Measurements from ENCODE around the gene EFEMP2. TPM values are rescaled to one million over a fixed set of nuclear protein-coding genes. Genes with fewer than 3 reads are reported as not detected.

The EFEMP2 gene
- total and polyA plus RNA-seq, 2 donors (not counting 3 experiments of a cell fraction or from before 2014, with no cell fraction given) = 81.7 to 207 TPM

DNA sequence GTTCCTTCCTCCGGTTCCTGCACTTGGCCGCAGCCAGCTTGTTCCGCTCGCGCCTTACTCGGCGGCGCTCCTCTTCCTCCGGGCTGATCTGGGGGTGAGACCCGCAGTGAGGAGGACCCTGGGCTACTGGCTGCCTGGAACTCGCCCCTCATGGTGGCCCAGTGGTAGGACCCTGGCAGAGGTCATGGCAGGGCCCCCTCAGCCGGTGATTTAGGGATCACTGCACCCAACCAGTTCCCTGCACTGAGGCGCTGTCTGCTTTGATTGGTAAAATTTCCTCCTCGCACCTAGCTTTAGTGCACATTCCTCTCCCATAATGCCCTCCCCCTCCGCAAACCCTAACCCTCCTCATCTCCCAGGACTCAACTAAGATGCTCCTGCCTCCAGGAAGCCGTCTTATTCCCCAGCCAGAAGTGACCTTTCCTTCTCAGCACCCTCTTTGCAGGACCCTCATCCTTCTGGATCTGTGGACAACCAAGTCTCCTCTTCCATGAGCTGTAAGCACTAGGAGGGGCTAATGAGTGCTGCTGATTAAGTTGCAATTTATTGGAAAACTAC lies 21.5 kb upstream of the EFEMP2 start:
- peak; percentile 52 for DNase-seq (ENCODE audit: low read depth, low spot score)
- peak overlapping the region; percentile 99 for H3K27ac ChIP-seq (ENCODE audit: insufficient read depth, low read depth, low read length)
- peak; percentile 90 for FAIRE-seq
- no peaks in the 10 kb centered on the region for H3K27me3 ChIP-seq (ENCODE audit: control insufficient read depth in 2 of 2, insufficient read depth in 2 of 2, low read length in 2 of 2)
- BruUV-seq (replicated peaks) = TSS peak; percentile 7
- peak overlapping the region; percentile 68 for H3K4me2 ChIP-seq (ENCODE audit: insufficient read depth, low read length)
- intact Hi-C loops (cut with micrococcal nuclease) (no loop called here), dilution Hi-C loops (cut with MboI; ENCODE audit: extremely low pct_ligation_motif_present, low sequenced_read_pairs) (no loop called here)
- H3K9me3 ChIP-seq (replicated peaks; ENCODE audit: control insufficient read depth, insufficient read depth, low read length) = no peaks in the 10 kb centered on the region
- no peak overlapping the region for H2AFZ ChIP-seq (ENCODE audit: low read depth, low read length)
- peaks cover 5 to 8% of the 10 kb centered on the region in 2 experiments for H3K36me3 ChIP-seq (ENCODE audit: control insufficient read depth in 2 of 2, extremely low read depth in 1 of 2, insufficient read depth in 2 of 2, low read length in 2 of 2)
- POLR2A ChIA-PET = interaction anchor here (0.7 to 2.3 kb wide), 3 partner anchors 22 to 45 kb away, joined by 3 to 7 read pairs (median 5); no protein-coding TSS in a partner anchor
- H3K4me1 ChIP-seq (ENCODE audit: control insufficient read depth, extremely low read depth, insufficient read depth, low read length) = peaks cover 72% of the 10 kb centered on the region
- TF ChIP-seq FOS (IDR thresholded peaks at IDR 0.05; ENCODE audit: borderline replicate concordance, insufficient read depth, low read length) = peak; percentile 22
- peak; percentile 91 for TF ChIP-seq POLR2A (IDR thresholded peaks at IDR 0.05; ENCODE audit: low read depth, low read length)
- TF ChIP-seq POLR2AphosphoS5 (IDR thresholded peaks at IDR 0.05; ENCODE audit: insufficient read depth, low read depth, low read length) = peak; percentile 83
- no peak for TF ChIP-seq EZH2 (IDR thresholded peaks at IDR 0.05; ENCODE audit: borderline replicate concordance, low read depth, low read length, severe bottlenecking)
- H3K9me1 ChIP-seq (replicated peaks; ENCODE audit: control insufficient read depth, extremely low read depth, insufficient read depth, low read length) = no peaks in the 10 kb centered on the region
- peak overlapping the region; percentile 62 for H3K9ac ChIP-seq (replicated peaks; ENCODE audit: extremely low read depth, insufficient read depth, low read length)
- peaks cover 80% of the 10 kb centered on the region for H3K79me2 ChIP-seq (ENCODE audit: control insufficient read depth, insufficient read depth, low read length)
- CTCF ChIA-PET = interaction anchor here (1.0 to 3.1 kb wide), 6 partner anchors 9 to 128 kb away, joined by 3 to 21 read pairs (median 4); no protein-coding TSS in a partner anchor
- H3K4me3 ChIP-seq (replicated peaks in 1 of 3; ENCODE audit: insufficient read depth in 1 of 3, low read depth in 1 of 3, low read length in 3 of 3) = peak overlapping the region in 2 of 3 experiments; percentile 24 to 30
- no peaks in the 10 kb centered on the region for H4K20me1 ChIP-seq (replicated peaks; ENCODE audit: control insufficient read depth, extremely low read depth, insufficient read depth, low read length)

DNA sequence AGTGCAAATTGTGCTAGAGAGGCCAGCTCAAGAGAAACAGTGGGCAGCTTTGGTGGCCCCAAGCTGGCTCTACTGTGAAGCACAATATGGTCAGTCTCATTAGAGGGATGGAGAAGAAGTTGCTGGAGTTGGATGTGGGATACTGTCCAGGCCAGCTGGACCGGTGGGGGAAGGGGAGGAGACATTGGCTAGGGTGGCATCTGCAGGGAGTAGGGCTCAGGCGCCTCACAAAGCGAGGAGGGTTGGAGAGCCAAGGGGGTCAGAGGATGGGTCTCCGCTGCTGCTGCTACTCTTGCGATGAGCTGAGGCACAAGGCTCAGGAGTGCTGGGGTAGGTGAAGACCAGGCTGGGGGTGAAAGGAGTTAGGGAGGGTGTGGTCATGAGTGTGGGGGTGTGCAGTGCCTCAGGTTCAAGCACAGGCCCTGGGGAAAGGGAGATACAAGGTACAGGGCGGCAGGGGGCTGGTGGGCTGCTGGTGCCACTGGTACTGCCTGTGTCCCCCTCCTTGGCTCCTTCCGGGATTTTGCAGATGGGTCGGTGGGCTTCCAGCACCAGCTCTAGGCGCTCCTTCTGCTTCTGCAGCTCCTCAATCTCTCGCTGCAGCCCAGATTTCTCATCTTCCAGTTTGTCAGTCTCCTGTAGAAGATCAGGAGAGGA lies 20.2 kb upstream of the EFEMP2 start:
- no peak for TF ChIP-seq EZH2 (IDR thresholded peaks at IDR 0.05; ENCODE audit: borderline replicate concordance, low read depth, low read length, severe bottlenecking)
- no peak for TF ChIP-seq GATA2 (IDR thresholded peaks at IDR 0.05; ENCODE audit: insufficient read depth, insufficient read length, low read depth, low read length)
- TF ChIP-seq POLR2A (IDR thresholded peaks at IDR 0.05; ENCODE audit: low read depth, low read length) = peak; percentile 49
- no peak for TF ChIP-seq JUN (IDR thresholded peaks at IDR 0.05; ENCODE audit: borderline replicate concordance, insufficient read depth, insufficient read length, low read depth)
- TF ChIP-seq, protein P1, sequence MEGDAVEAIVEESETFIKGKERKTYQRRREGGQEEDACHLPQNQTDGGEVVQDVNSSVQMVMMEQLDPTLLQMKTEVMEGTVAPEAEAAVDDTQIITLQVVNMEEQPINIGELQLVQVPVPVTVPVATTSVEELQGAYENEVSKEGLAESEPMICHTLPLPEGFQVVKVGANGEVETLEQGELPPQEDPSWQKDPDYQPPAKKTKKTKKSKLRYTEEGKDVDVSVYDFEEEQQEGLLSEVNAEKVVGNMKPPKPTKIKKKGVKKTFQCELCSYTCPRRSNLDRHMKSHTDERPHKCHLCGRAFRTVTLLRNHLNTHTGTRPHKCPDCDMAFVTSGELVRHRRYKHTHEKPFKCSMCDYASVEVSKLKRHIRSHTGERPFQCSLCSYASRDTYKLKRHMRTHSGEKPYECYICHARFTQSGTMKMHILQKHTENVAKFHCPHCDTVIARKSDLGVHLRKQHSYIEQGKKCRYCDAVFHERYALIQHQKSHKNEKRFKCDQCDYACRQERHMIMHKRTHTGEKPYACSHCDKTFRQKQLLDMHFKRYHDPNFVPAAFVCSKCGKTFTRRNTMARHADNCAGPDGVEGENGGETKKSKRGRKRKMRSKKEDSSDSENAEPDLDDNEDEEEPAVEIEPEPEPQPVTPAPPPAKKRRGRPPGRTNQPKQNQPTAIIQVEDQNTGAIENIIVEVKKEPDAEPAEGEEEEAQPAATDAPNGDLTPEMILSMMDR (IDR thresholded peaks at IDR 0.05; ENCODE audit: extremely low read depth in 1 of 2, insufficient read depth in 1 of 2, low read depth in 1 of 2, low read length in 2 of 2) = no peak
- TF ChIP-seq POLR2AphosphoS5 (IDR thresholded peaks at IDR 0.05; ENCODE audit: insufficient read depth, low read depth, low read length) = peak; percentile 41
- TF ChIP-seq MYC (IDR thresholded peaks at IDR 0.05; ENCODE audit: low read depth, low read length) = no peak
- TF ChIP-seq FOS (IDR thresholded peaks at IDR 0.05; ENCODE audit: borderline replicate concordance, insufficient read depth, low read length) = no peak
- TF ChIP-seq, protein P2, sequence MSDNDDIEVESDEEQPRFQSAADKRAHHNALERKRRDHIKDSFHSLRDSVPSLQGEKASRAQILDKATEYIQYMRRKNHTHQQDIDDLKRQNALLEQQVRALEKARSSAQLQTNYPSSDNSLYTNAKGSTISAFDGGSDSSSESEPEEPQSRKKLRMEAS (IDR thresholded peaks at IDR 0.05; ENCODE audit: insufficient read depth, insufficient read length) = no peak
- BruUV-seq (replicated peaks) = no TSS peak
- Histone ChIP-seq H3K9me1 (replicated peaks; ENCODE audit: control insufficient read depth, extremely low read depth, insufficient read depth, low read length) (no peaks in the 10 kb centered on the region), H3K4me3 (replicated peaks in 1 of 3; ENCODE audit: insufficient read depth in 1 of 3, low read depth in 1 of 3, low read length in 3 of 3) (peak overlapping the region in 2 of 3 experiments; percentile 78 to 92), H3K9ac (replicated peaks; ENCODE audit: extremely low read depth, insufficient read depth, low read length) (peak overlapping the region; percentile 98), H3K4me2 (ENCODE audit: insufficient read depth, low read length) (peak overlapping the region; percentile 88), H3K27ac (ENCODE audit: insufficient read depth, low read depth, low read length) (peak overlapping the region; percentile 99), H3K27me3 (ENCODE audit: control insufficient read depth in 2 of 2, insufficient read depth in 2 of 2, low read length in 2 of 2) (no peaks in the 10 kb centered on the region), H3K36me3 (ENCODE audit: control insufficient read depth in 2 of 2, extremely low read depth in 1 of 2, insufficient read depth in 2 of 2, low read length in 2 of 2) (peaks cover 5 to 8% of the 10 kb centered on the region in 2 experiments), H3K4me1 (ENCODE audit: control insufficient read depth, extremely low read depth, insufficient read depth, low read length) (peaks cover 71% of the 10 kb centered on the region), H4K20me1 (replicated peaks; ENCODE audit: control insufficient read depth, extremely low read depth, insufficient read depth, low read length) (no peaks in the 10 kb centered on the region), H3K9me3 (replicated peaks; ENCODE audit: control insufficient read depth, insufficient read depth, low read length) (no peaks in the 10 kb centered on the region), H3K79me2 (ENCODE audit: control insufficient read depth, insufficient read depth, low read length) (peaks cover 68% of the 10 kb centered on the region), H2AFZ (ENCODE audit: low read depth, low read length) (no peak overlapping the region)
- no peak for FAIRE-seq
- ChIA-PET POLR2A (interaction anchor here (0.7 to 6.7 kb wide), 9 partner anchors 8 to 180 kb away, joined by 3 to 67 read pairs (median 8); partner anchors contain the start of genes CFL1, FOSL1, MUS81 and RNASEH2C), CTCF (interaction anchor here (1.5 to 6.7 kb wide), 9 partner anchors 7 to 113 kb away, joined by 3 to 75 read pairs (median 21); partner anchors contain the start of genes AP5B1, C11orf68, CFL1 and FOSL1)
- dilution Hi-C loops (cut with MboI; ENCODE audit: extremely low pct_ligation_motif_present, low sequenced_read_pairs) (no loop called here), intact Hi-C loops (cut with micrococcal nuclease) (no loop called here)
- no peak for DNase-seq (ENCODE audit: low read depth, low spot score)
